Colonic mucosa (tissue), 4 donors: ENCODE results near the gene SPTBN1. TPM values are rescaled to one million over a fixed set of nuclear protein-coding genes. Genes with fewer than 3 reads are reported as not detected.

ENCODE experiments used
- DNase-seq: peaks from one replicate; pipeline ENCODE4 v3.0.0-alpha.2; 2020
- H3K27ac ChIP-seq: fragments of 200-600 bp; one replicate; pipeline ENCODE4 v1.8.0; 2021
- H3K27me3 ChIP-seq: fragments of 200-600 bp; one replicate; pipeline ENCODE4 v1.8.0; 2021
- H3K36me3 ChIP-seq: fragments of 200-600 bp; one replicate; pipeline ENCODE4 v1.8.0; 2021
- H3K4me1 ChIP-seq: fragments of 200-600 bp; one replicate; pipeline ENCODE4 v1.8.0; 2021; ENCODE audit warnings: mild to moderate bottlenecking
- H3K4me3 ChIP-seq: fragments of 200-600 bp; one replicate; pipeline ENCODE4 v1.8.0; 2021
- H3K9ac ChIP-seq, 2 donors: one replicate each; pipeline ENCODE4 v1.7.0; 2013; ENCODE audit warnings: control low read depth in 2 of 2, low read depth in 2 of 2, low read length in 2 of 2
- H3K9me3 ChIP-seq: fragments of 200-600 bp; one replicate; pipeline ENCODE4 v1.8.0; 2021
- intact Hi-C: fragments of 100-400 bp; cut with DNase I; formaldehyde crosslinking; loops from one replicate; pipeline ENCODE4 v1.14.1; 2022
- total RNA-seq, 2 donors: library from RNA; stranded (reverse); fragmentation: NEBNext Ultra II Directional in 1 of 2; extraction: Animal tissue kit (Norgen Biotek cat#: 25700) in 1 of 2; gene quantifications; one replicate each; pipeline ENCODE4 v1.2.1, GENCODE V29; 2021
- TF ChIP-seq, protein P1 (sequence below): fragments of 200-600 bp; IDR thresholded peaks from one replicate; pipeline ENCODE4 v1.8.0; 2022; ENCODE audit warnings: antibody characterized with exemption, mild to moderate bottlenecking
- donor health status: healthy.
- donor health status: DM: no; HTN: no; CAD: no.
- donor health status: DM: no; HTN: no; CAD: no.

The SPTBN1 gene
- total RNA-seq, 2 donors from 2014 or later: 325 to 338 TPM

DNA sequence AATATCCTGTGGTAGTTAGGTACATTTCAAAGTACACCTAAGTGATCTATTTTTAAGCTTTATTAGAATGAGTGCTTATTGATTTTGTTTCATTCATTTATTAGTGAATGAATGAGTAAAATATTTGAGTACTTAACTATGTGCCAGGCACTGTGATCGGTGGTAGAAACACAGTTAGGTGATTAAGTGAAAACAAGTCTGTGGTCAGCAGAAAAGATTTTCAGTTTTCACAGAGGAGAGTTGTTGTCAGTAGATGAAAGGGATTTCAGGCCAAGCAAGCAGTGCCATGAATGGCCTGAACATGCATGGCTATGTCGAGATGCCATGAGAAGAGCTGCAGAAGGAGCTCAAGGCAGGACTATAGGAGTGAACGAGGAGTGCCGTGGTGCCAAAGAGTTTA, 85.9 kb downstream of the SPTBN1 start:
- Histone ChIP-seq H3K36me3 (no peaks in the 10 kb centered on the region), H3K9me3 (no peaks in the 10 kb centered on the region), H3K4me3 (no peak overlapping the region), H3K4me1 (peaks cover 3% of the 10 kb centered on the region), H3K9ac (no peak overlapping the region), H3K27me3 (no peaks in the 10 kb centered on the region), H3K27ac (no peak overlapping the region)
- intact Hi-C loops: no loop called here
- DNase-seq: no peak
- TF ChIP-seq, protein P1, sequence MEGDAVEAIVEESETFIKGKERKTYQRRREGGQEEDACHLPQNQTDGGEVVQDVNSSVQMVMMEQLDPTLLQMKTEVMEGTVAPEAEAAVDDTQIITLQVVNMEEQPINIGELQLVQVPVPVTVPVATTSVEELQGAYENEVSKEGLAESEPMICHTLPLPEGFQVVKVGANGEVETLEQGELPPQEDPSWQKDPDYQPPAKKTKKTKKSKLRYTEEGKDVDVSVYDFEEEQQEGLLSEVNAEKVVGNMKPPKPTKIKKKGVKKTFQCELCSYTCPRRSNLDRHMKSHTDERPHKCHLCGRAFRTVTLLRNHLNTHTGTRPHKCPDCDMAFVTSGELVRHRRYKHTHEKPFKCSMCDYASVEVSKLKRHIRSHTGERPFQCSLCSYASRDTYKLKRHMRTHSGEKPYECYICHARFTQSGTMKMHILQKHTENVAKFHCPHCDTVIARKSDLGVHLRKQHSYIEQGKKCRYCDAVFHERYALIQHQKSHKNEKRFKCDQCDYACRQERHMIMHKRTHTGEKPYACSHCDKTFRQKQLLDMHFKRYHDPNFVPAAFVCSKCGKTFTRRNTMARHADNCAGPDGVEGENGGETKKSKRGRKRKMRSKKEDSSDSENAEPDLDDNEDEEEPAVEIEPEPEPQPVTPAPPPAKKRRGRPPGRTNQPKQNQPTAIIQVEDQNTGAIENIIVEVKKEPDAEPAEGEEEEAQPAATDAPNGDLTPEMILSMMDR: no peak

- DNase-seq: no peak
- H3K27me3 ChIP-seq: no peaks in the 10 kb centered on the region
- H3K4me1 ChIP-seq: peaks cover 12% of the 10 kb centered on the region
- no peaks in the 10 kb centered on the region for H3K36me3 ChIP-seq
- H3K4me3 ChIP-seq: no peak overlapping the region
- intact Hi-C loops: no loop called here
- no peak overlapping the region for H3K27ac ChIP-seq
- TF ChIP-seq, protein P1: no peak
- H3K9me3 ChIP-seq: no peaks in the 10 kb centered on the region
- H3K9ac ChIP-seq: peak overlapping the region in 1 of 2 donors; percentile 3
Measured at GRCh38 chr2:54543733-54544396, 87.7 kb downstream of the SPTBN1 start.

GRCh38 chr2:54545702-54546450, 89.7 kb downstream of the SPTBN1 start:
- Histone ChIP-seq H3K4me3 (no peak overlapping the region), H3K36me3 (no peaks in the 10 kb centered on the region), H3K4me1 (peaks cover 13% of the 10 kb centered on the region), H3K9ac (peak overlapping the region in 1 of 2 donors; percentile 69), H3K27ac (peak overlapping the region; percentile 80), H3K9me3 (no peaks in the 10 kb centered on the region), H3K27me3 (no peaks in the 10 kb centered on the region)
- DNase-seq: no peak
- TF ChIP-seq, protein P1: no peak
- intact Hi-C loops: no loop called here

GRCh38 chr2:54546518-54546917, 90.4 kb downstream of the SPTBN1 start:
- TF ChIP-seq, protein P1: no peak
- Histone ChIP-seq H3K27me3 (no peaks in the 10 kb centered on the region), H3K9ac (peak overlapping the region in 1 of 2 donors; percentile 69), H3K4me3 (no peak overlapping the region), H3K4me1 (peaks cover 18% of the 10 kb centered on the region), H3K9me3 (no peaks in the 10 kb centered on the region), H3K36me3 (no peaks in the 10 kb centered on the region), H3K27ac (peak overlapping the region; percentile 80)
- intact Hi-C loops: no loop called here
- no peak for DNase-seq

DNA sequence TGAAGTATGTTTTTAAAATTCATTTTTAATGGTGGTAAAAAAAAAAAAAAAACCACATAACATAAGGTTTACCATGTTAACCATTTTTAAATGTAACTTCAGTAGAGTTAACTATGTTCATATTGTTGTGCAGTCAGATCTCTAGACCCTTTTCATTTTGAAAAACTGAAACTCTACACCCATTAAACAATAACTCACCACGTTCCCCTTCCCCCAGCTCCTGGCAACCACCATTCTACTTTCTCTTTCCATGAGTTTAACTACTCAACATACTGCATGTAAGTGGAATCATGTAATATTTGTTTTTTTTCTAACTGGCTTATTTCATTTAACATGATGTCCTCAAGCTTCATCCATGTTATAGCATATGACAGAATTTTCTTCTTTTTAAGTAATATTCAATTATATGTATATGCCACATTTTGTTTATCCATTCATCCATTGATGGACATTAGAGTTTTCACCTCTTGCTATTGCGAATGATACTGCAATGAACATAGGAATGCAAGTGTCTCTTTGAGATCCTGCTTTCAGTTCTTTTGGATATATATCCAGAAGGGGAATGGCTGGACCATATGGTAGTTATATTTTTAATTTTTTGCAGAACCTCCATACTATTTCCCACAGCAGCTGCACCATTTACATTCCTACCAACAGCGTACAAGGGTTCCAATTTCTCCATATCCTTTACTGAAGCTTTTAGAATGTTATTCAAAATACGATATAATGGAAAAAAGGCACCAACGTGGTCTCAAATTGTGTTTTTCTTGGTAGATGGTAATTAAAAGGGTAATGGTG, 91.0 kb downstream of the SPTBN1 start:
- no peak for DNase-seq
- TF ChIP-seq, protein P1: no peak

More for the DNA sequence above, 91.0 kb downstream of the SPTBN1 start:
- peaks cover 18% of the 10 kb centered on the region for H3K4me1 ChIP-seq
- H3K27ac ChIP-seq: peak overlapping the region; percentile 80
- no peaks in the 10 kb centered on the region for H3K9me3 ChIP-seq
- no peak overlapping the region for H3K4me3 ChIP-seq
- intact Hi-C loops: no loop called here
- no peaks in the 10 kb centered on the region for H3K27me3 ChIP-seq
- H3K36me3 ChIP-seq: no peaks in the 10 kb centered on the region
- H3K9ac ChIP-seq: no peak overlapping the region
